ENCODE data around the gene MXRA8.
A peak's percentile ranks its signal among the peaks of the same experiment; 100 is the strongest.

MXRA8 gene

GRCh38 chr1:1328254-1328653, 30.1 kb downstream of the MXRA8 start:
- H3K9me3 Mint-ChIP-seq, result no peaks in the 10 kb centered on the region
- peaks cover 15 to 23% of the 10 kb centered on the region in 2 donors for H3K4me1 Mint-ChIP-seq (ENCODE audit: low read depth in 2 of 2)
- H3K36me3 Mint-ChIP-seq (ENCODE audit: insufficient read depth), result peaks cover 21% of the 10 kb centered on the region
- no peaks in the 10 kb centered on the region for H3K27me3 Mint-ChIP-seq
- no peak overlapping the region for H3K27ac Mint-ChIP-seq
- no peak overlapping the region for H3K4me3 Mint-ChIP-seq
- no peak for DNase-seq
- ATAC-seq (replicated peaks), result no peak

- Mint-ChIP-seq H3K27me3 (no peaks in the 10 kb centered on the region), H3K4me1 (ENCODE audit: low read depth in 2 of 2) (peaks cover 19 to 26% of the 10 kb centered on the region in 2 donors), H3K27ac (peak overlapping the region in 1 of 2 donors; percentile 57), H3K36me3 (ENCODE audit: insufficient read depth) (peaks cover 16% of the 10 kb centered on the region), H3K4me3 (peak overlapping the region in 1 of 2 donors; percentile 44), H3K9me3 (no peaks in the 10 kb centered on the region)
- ATAC-seq (replicated peaks), result no peak
- DNase-seq, result no peak
These were observed 31.1 kb downstream of the MXRA8 start for GRCh38 chr1:1327291-1327690.

- H3K27ac Mint-ChIP-seq, result peak overlapping the region in 1 of 2 donors; percentile 91
- H3K27me3 Mint-ChIP-seq, result no peaks in the 10 kb centered on the region
- H3K9me3 Mint-ChIP-seq, result no peaks in the 10 kb centered on the region
- ATAC-seq (replicated peaks) (no peak), DNase-seq (no peak)
- H3K36me3 Mint-ChIP-seq (ENCODE audit: insufficient read depth), result peaks cover 16% of the 10 kb centered on the region
- peak overlapping the region; percentile 86 to 92 for H3K4me3 Mint-ChIP-seq
- peaks cover 19 to 31% of the 10 kb centered on the region in 2 donors for H3K4me1 Mint-ChIP-seq (ENCODE audit: low read depth in 2 of 2)
These were observed 32.2 kb downstream of the MXRA8 start for GRCh38 chr1:1326075-1326605.

DNA sequence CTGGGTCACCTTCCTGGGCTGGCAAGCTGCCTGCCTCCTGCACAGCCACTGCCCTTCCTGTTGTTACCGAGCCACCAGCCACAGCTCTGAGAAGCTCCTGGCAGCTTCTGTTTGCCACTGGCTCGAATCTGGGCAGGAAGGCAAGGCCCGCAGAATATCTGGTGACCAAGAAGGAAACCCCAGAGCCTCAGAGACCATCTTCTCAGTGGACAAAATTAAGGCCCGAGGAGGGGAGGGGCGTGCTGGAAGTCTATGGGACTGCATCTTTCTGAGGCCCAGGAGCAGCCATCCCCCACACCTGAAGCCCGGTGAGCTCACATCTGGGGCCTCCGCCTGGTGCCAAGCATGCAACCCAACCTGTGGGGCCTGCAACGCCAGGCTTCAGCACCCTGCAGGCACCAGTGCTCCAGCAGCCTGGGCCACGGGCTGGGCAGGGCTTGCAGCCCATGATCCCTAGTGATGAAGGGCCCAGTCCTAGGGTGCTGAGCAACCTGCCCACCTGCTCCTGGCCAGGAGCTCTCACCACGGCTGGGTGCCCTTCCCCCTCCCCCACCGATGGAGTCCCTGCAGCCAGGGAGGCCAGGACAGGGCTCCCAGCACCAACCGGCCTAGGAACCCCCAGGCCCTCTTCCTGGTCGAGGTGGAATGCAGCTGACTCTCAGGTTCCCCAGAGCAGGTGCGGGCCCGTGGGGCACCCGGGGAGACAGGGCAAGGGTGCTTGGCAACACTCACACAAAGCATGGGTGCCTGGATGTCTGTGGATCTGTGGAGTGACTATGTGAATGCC, 32.9 kb downstream of the MXRA8 start:
- DNase-seq (no peak), ATAC-seq (replicated peaks) (no peak)
- Mint-ChIP-seq H3K9me3 (no peaks in the 10 kb centered on the region), H3K36me3 (ENCODE audit: insufficient read depth) (peaks cover 16% of the 10 kb centered on the region), H3K4me3 (peak overlapping the region; percentile 86 to 92), H3K27me3 (no peaks in the 10 kb centered on the region), H3K27ac (peak overlapping the region in 1 of 2 donors; percentile 91), H3K4me1 (ENCODE audit: low read depth in 2 of 2) (peaks cover 19 to 31% of the 10 kb centered on the region in 2 donors)

GRCh38 chr1:1324524-1325287, 33.6 kb downstream of the MXRA8 start, which contains the start of the genes CPTP and INTS11:
Gene CPTP, plus strand, starts transcription at chr1:1324802. Its CDS starts 2,109 bp downstream, at chr1:1326911.
Gene INTS11, minus strand, starts transcription at chr1:1324660. Its CDS starts 52 bp downstream, at chr1:1324608.
- DNase-seq (peak; percentile 91 to 94 (median 93)), ATAC-seq (replicated peaks) (peak; percentile 86)
- Mint-ChIP-seq H3K4me1 (ENCODE audit: low read depth in 2 of 2) (peaks cover 19 to 28% of the 10 kb centered on the region in 2 donors), H3K36me3 (ENCODE audit: insufficient read depth) (peaks cover 17% of the 10 kb centered on the region), H3K27me3 (no peaks in the 10 kb centered on the region), H3K27ac (peak within 1 kb of the TSS; percentile 90 to 91), H3K9me3 (no peaks in the 10 kb centered on the region), H3K4me3 (peak within 1 kb of the TSS; percentile 86 to 92)

DNA sequence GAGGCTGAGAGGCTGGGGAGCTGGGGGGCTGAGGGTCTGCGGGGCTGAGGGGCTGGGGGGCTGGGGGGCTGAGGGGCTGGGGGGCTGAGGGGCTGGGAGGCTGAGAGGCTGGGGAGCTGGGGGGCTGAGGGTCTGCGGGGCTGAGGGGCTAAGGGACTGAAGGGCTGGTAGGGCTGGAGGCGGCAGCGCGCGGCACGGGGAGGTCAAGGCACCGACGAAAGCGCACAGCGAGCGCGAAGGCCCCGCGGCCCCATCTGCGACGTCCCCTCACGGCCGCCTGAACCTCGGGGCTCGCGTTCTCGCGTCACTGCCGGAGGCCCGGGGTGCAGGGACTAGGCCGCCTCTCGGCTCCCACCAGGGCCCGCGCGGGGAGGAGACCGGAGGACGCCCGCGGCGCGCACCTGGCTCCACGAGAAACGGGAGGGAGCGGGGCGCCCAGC, 34.3 kb downstream of the MXRA8 start:
- H3K36me3 Mint-ChIP-seq (ENCODE audit: insufficient read depth), result peaks cover 23% of the 10 kb centered on the region
- no peaks in the 10 kb centered on the region for H3K27me3 Mint-ChIP-seq
- H3K4me1 Mint-ChIP-seq (ENCODE audit: low read depth in 2 of 2), result peaks cover 19 to 29% of the 10 kb centered on the region in 2 donors
- H3K4me3 Mint-ChIP-seq, result peak overlapping the region; percentile 86 to 92
- H3K27ac Mint-ChIP-seq, result peak overlapping the region; percentile 76 to 91
- DNase-seq (no peak), ATAC-seq (replicated peaks) (peak; percentile 48)
- H3K9me3 Mint-ChIP-seq, result no peaks in the 10 kb centered on the region

DNA sequence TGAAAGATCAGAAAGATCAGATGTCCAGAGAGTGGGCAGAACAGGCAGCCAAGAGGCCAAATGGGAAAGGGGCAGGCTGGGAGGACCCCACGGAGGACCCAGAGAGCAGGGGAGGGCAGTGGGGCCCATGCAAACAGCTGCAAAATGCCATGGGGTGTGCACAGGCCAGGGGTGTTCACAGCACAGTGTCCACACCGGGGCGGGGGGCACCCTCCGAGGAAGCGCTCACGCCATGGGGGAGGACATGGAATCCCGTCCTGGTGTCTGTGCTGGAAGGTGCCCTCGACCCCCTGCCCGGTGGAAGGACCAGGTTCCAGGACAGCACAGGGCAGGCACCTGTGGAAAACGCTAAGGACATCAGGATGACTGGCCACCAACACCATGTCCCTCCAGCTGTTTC, 35.4 kb downstream of the MXRA8 start:
- Mint-ChIP-seq H3K27ac (peak overlapping the region; percentile 49 to 90), H3K9me3 (no peaks in the 10 kb centered on the region), H3K36me3 (ENCODE audit: insufficient read depth) (peaks cover 30% of the 10 kb centered on the region), H3K27me3 (no peaks in the 10 kb centered on the region), H3K4me1 (ENCODE audit: low read depth in 2 of 2) (peaks cover 19 to 30% of the 10 kb centered on the region in 2 donors), H3K4me3 (peak overlapping the region; percentile 83 to 92)
- ATAC-seq (replicated peaks) (no peak), DNase-seq (no peak)

DNA sequence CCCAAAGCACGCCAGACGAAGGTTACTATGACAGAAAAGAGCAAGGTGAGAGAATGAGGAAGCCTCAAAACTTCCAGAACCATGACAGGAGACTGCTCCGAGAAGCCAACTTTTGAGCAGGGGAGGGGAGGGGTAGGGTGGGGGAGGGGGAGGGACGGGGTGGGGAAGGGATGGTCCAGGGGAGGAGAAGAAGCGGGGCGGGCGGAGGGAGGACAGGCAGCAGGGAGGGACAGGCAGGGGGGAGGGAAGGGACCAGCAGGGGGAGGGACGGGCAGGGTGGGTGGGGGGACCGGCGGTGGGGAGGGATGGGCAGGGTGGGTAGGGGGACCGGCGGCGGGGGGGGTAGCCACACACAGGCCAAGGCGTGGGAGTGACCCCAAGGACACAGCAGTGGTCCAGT, 35.9 kb downstream of the MXRA8 start:
- Mint-ChIP-seq H3K27me3 (no peaks in the 10 kb centered on the region), H3K9me3 (no peaks in the 10 kb centered on the region), H3K27ac (peak overlapping the region; percentile 49 to 90), H3K4me3 (peak overlapping the region; percentile 83 to 92), H3K4me1 (ENCODE audit: low read depth in 2 of 2) (peaks cover 19 to 27% of the 10 kb centered on the region in 2 donors), H3K36me3 (ENCODE audit: insufficient read depth) (peaks cover 25% of the 10 kb centered on the region)
- ATAC-seq (replicated peaks), result no peak
- no peak for DNase-seq

DNA sequence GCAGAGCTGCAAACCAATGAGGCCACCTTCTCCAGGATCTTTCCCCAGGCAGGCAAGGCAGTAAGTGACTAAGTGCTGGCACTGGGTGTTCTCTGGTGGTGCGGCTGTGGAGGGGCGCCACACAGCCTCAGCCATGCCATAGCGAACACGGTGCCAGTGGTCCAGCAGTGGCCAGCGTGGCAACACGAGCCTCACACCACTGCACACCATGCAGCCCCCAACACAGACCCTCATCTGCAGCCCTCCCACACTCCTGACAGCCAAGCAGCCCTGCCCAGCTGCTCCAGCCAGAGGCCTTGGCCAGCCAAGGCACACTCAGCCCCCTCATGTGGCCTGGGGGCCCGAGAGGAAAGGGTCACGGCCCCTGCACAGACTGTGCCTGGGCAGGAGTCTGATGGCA, 36.9 kb downstream of the MXRA8 start:
- Mint-ChIP-seq H3K4me1 (ENCODE audit: low read depth in 2 of 2) (peaks cover 19 to 27% of the 10 kb centered on the region in 2 donors), H3K36me3 (ENCODE audit: insufficient read depth) (peaks cover 34% of the 10 kb centered on the region), H3K4me3 (peak overlapping the region in 1 of 2 donors; percentile 8), H3K27ac (peak overlapping the region in 1 of 2 donors; percentile 49), H3K27me3 (no peaks in the 10 kb centered on the region), H3K9me3 (no peaks in the 10 kb centered on the region)
- DNase-seq (no peak), ATAC-seq (replicated peaks) (no peak)

GRCh38 chr1:1320666-1321448, 37.5 kb downstream of the MXRA8 start:
- Mint-ChIP-seq H3K4me3 (peak overlapping the region in 1 of 2 donors; percentile 8), H3K36me3 (ENCODE audit: insufficient read depth) (peaks cover 35% of the 10 kb centered on the region), H3K9me3 (no peaks in the 10 kb centered on the region), H3K27ac (no peak overlapping the region), H3K4me1 (ENCODE audit: low read depth in 2 of 2) (peaks cover 14 to 25% of the 10 kb centered on the region in 2 donors), H3K27me3 (no peaks in the 10 kb centered on the region)
- DNase-seq, result no peak
- no peak for ATAC-seq (replicated peaks)

GRCh38 chr1:1319646-1319941, 38.8 kb downstream of the MXRA8 start:
- no peak for ATAC-seq (replicated peaks)
- peaks cover 42% of the 10 kb centered on the region for H3K36me3 Mint-ChIP-seq (ENCODE audit: insufficient read depth)
- peak overlapping the region in 1 of 2 donors; percentile 17 for H3K27ac Mint-ChIP-seq
- H3K4me3 Mint-ChIP-seq, result no peak overlapping the region
- DNase-seq, result no peak
- H3K4me1 Mint-ChIP-seq (ENCODE audit: low read depth in 2 of 2), result peaks cover 13 to 22% of the 10 kb centered on the region in 2 donors
- H3K27me3 Mint-ChIP-seq, result no peaks in the 10 kb centered on the region
- H3K9me3 Mint-ChIP-seq, result no peaks in the 10 kb centered on the region

DNA sequence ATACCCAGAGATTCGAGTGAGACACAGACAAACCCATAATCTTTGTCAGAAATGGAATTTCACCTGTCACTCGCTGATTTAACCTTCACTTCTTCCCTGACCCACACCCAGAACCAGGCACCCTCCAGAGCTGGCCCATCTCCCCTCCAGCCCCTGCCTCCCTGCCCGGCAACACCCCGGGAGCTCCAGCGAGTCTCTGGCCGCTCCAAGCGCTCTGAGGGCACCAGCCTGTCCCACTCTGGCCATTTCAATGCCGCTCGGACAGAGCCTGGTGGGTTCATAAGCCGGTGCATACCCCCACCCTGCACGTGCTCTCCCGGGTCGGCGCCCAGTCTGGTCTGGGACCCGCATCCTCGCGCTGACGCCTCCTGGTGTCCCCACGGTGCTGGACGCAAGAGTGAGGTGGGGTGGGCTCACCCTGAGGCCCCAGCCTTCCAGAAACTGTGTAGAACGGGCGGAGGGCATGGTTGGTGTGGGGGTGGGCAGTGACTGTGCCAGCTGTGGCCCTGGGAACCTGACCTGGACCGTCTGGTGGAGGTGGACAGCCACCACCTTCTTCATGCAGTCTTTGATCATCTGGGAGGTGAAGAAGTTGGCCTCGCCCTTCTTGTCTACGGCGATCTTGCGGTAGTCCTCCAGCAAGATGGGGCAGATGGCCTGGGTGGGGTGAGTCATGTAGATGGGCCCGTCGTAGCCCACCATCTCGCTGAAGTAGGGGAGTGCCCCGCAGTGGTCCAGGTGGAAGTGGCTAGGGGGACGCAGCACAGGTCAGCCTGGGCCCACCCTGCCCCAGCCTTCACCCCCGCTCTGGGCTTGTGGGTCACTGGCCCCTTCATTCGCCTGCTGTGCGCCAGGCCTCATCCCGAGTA, 39.3 kb downstream of the MXRA8 start:
- no peaks in the 10 kb centered on the region for H3K9me3 Mint-ChIP-seq
- DNase-seq (no peak), ATAC-seq (replicated peaks) (no peak)
- no peaks in the 10 kb centered on the region for H3K27me3 Mint-ChIP-seq
- peaks cover 9 to 21% of the 10 kb centered on the region in 2 donors for H3K4me1 Mint-ChIP-seq (ENCODE audit: low read depth in 2 of 2)
- peak overlapping the region in 1 of 2 donors; percentile 17 for H3K27ac Mint-ChIP-seq
- H3K4me3 Mint-ChIP-seq, result no peak overlapping the region
- peaks cover 41% of the 10 kb centered on the region for H3K36me3 Mint-ChIP-seq (ENCODE audit: insufficient read depth)

Data from effector memory CD8-positive, alpha-beta T cell (primary cell).